GM19324 (cell line): Measurements from ENCODE around the gene DPPA5.
"Not testable (repeated sequence)": the region's sequence is repeated elsewhere in the genome, so short reads cannot be mapped to it uniquely, and the experiment has no call there.

Experiments used
- ATAC-seq: cut with Tn5 transposase; IDR thresholded peaks from one replicate; pipeline ENCODE4 v1.9.1; 2021; ENCODE audit warnings: mild to moderate bottlenecking, moderate library complexity; ENCODE audit not compliant: unreplicated experiment, low FRiP score

DPPA5 gene, protein sequence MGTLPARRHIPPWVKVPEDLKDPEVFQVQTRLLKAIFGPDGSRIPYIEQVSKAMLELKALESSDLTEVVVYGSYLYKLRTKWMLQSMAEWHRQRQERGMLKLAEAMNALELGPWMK

GRCh38 chr6:73353636-73354593 is at the start of gene DPPA5:
DPPA5 (minus strand) TSS chr6:73354276; CDS start chr6:73354225, 51 bp downstream.
- ATAC-seq, result no peak

- ATAC-seq, result no peak
Measured at GRCh38 chr6:73400656-73401055, 46.6 kb upstream of the DPPA5 start.

GRCh38 chr6:73395875-73396274 is 41.8 kb upstream of the DPPA5 start:
- no peak for ATAC-seq

DNA sequence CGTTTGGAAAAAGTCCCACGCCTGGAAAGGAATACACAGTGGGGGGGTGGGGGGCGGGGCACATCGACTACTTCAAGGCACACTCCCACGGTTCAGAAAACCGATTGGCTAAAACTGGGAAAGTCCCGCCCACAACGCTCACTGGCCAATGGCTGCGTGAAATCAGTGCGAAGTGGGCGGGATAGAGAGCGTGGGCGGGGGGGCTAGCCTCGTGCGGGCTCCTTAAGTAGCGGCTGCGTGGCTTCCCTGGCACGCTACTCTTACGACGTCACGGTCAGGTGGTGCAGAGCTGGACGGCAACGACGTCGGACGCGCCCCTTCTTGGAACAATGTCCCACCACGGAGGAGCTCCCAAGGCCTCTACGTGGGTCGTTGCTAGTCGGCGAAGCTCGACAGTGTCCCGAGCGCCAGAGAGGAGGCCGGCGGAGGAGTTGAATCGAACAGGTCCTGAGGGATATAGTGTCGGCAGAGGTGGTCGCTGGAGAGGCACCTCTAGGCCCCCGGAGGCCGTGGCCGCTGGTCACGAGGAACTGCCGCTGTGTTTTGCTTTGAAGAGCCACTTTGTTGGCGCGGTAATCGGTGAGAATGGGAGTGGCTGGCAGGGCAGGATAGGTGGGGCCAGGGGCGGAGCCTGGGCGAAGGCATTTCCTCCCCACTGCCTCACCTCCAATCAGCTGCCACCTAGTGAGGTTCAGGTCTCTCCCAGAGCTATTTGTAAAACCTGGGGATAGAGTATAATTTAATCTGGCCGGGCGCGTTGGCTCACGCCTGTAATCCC is 40.7 kb upstream of the DPPA5 start, which contains the start of gene DDX43:
Gene DDX43 (plus strand): TSS at position 252 of the 778 bp plus-strand sequence. CDS start 78 bp downstream, at position 330.
- ATAC-seq, result no peak

- no peak for ATAC-seq
Measured at GRCh38 chr6:73393278-73393677, 39.2 kb upstream of the DPPA5 start.

GRCh38 chr6:73392188-73392587 is 38.1 kb upstream of the DPPA5 start:
- not testable (repeated sequence) for ATAC-seq

DNA sequence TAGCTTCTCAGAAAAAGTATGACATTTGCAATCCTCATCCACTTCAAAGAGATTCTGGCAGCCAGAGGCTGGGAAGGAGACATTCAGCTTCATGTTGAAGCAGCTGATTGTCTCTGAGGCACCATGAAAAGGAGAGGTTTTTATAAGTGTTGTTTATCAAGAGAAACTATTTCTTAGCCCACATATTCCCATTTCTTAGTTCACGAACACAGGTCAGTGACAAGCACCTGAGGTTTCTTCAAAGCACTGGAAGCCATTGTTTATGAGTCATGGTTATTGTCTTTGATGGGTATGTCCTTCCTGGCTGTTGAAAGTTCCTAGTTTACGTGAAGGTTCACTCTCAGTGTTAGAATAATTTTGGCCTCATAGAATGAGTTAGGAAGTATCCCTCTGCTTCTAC is 37.6 kb upstream of the DPPA5 start:
- ATAC-seq, result no peak

DNA sequence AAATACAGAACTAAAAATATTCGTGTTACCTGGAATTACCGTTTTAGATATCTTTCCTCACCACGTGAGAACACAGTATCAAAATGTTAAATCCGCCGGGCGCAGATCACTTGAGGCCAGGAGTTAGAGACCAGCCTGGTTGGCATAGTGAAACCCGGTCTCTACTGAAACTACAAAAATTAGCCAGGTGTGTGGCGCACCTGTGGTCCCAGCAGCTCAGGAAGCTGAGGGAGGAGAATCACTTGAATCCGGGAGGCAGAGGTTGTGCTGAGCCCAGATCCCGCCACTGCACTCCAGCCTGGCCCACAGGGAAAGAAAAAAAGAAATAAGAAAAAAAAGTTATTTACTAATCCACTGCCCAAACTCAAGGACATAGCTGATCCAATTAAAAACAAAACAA is 35.8 kb upstream of the DPPA5 start:
- ATAC-seq, result no peak

DNA sequence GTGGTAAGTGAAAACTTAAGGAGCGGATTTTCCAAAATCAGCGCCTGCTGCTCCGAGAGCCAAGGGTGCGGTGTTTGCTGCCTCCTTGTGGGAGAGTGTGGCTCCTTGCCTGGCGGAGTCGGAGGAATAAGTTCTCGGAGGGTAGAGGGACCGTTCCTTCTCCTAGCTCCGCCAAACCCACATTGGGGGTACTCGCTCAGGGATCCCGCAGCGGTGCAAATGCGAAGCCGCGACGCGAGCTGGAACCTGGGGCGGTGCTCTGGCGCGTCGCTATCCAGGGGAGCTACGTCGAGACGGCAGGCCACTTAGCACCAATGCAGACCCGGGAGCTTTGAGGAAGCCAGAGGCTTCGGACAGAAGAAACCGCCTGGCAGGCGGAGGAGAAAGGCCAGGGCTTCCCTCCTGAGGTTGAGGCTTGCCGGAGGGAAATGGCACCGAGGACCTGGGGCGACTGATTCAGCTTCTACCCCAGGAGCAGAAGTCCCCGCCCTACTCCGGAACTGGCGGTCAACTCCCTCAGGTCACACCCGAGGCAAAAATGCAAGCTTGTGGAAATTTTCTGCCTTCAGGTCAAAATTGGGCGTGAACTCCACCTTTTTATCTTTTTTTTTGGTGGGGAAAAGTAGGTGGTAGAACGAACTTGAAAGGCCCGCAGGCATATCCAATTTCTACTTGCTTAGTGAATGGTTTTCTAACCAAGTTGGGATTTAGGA is 34.9 kb upstream of the DPPA5 start:
- ATAC-seq, result peak; percentile 65

DNA sequence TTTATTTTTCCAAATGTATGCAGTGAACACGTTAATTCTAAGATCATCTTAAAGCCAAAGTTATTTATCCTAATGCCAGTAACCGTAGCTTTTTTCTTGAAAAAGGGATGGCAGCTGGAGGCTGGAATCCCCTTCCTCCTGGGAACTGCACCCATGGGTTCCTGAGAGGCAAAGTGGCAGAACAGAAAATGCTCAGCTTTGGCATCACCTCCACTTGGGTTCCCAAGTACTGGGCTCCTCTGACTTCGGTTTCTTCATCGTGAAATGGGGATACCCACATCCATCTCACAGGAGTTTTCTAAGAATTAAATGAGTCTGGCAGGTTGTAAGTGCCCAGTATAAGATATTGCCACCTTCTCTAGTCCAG is 34.3 kb upstream of the DPPA5 start:
- ATAC-seq, result peak; percentile 18

DNA sequence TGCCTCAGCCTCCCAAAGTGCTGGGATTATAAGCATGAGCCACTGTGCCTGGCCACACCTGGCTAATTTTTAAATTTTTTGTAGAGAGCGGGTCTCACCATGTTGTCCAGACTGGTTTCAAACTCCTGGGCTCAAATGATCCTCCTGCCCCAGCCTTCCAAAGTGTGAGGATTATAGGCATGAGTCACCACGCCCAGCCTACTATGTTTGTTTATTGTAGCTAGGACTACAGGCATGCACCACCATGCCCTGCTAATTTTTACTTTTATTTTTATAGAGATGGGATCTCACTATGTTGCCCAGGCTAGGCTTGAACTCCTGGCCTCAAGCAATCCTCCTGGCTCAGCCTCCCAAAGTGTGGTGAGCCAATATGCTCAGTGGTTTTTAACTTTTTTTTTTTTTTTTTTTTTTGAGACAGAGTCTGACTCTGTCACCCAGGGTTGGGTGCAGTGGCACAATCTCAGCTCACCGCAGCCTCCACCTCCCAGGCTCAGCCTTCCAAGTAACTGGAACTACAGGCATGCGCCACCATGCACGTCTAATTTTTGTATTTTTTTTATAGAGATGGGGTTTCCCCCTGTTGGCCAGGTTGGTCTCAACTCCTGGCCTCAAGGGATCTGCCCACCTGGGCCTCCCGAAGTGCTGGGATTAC is 28.5 kb upstream of the DPPA5 start:
- no peak for ATAC-seq

- ATAC-seq, result not testable (repeated sequence)
Measured at GRCh38 chr6:73381531-73381930, 27.5 kb upstream of the DPPA5 start.

- no peak for ATAC-seq
Measured at GRCh38 chr6:73377225-73377624, 23.1 kb upstream of the DPPA5 start.

- ATAC-seq, result no peak
Measured at GRCh38 chr6:73375216-73375615, 21.1 kb upstream of the DPPA5 start.

GRCh38 chr6:73372516-73372915 is 18.4 kb upstream of the DPPA5 start:
- ATAC-seq, result no peak

DNA sequence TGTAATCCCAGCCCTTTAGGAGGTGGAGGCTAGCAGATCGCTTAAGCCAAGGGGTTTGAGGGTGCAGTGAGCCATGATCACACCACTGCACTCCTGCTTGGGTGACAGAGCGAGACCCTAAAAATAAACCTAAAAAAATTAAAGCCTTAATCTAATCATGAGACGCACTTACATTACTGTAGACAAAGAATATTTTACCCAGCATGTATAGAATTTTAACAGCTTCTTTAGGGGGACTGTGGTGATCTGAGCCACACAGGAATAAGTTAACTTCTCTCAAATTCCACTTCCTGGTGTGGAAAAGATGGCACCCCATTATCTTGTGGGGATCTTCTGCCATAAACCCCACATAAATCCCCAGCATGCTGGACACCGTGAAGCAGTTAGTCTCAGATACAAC is 17.9 kb upstream of the DPPA5 start:
- no peak for ATAC-seq

GRCh38 chr6:73369563-73369962 is 15.5 kb upstream of the DPPA5 start, which contains the start of gene OOEP:
OOEP (minus strand) TSS chr6:73369897; CDS start chr6:73369792, 105 bp downstream.
- no peak for ATAC-seq

GRCh38 chr6:73369157-73369556 is 15.1 kb upstream of the DPPA5 start:
- ATAC-seq, result no peak

DNA sequence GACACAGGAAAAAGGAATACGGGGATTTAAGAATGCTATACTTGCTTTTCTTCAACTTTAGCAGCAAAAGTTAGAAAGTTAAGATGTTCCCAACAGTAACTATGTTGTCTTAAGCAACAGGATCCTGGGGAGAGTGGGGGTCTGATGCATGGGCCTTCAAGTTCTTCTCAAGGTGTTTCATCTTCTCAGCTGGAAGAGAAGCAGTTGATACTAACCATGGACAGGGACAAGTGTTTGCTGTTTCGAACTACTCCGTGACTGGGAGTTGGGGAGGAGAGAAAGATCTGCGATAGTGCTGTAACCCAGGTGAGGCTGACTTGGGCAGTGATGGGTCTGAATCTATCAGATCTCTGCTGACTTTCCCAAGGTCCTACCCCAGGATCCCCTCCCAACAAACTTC is 14.6 kb upstream of the DPPA5 start:
- ATAC-seq, result no peak
